Activated T-cell treated with anti-CD3 and anti-CD28 coated beads for 48 hours (primary cell): ENCODE measurements around the gene CHST8.

Experiments used
- DNase-seq: peaks from one replicate; pipeline ENCODE4 v3.0.0-alpha.2; 2020; ENCODE audit warnings: low read depth

Gene CHST8

GRCh38 chr19:33737681-33738371, 116.1 kb downstream of the CHST8 start:
- DNase-seq: no peak

GRCh38 chr19:33740811-33741396, 119.2 kb downstream of the CHST8 start:
- no peak for DNase-seq

GRCh38 chr19:33745297-33745696, 123.5 kb downstream of the CHST8 start:
- DNase-seq: no peak

GRCh38 chr19:33746159-33746558, 124.4 kb downstream of the CHST8 start:
- no peak for DNase-seq

GRCh38 chr19:33747273-33747672, 125.5 kb downstream of the CHST8 start:
- no peak for DNase-seq

GRCh38 chr19:33748231-33748630, 126.5 kb downstream of the CHST8 start:
- no peak for DNase-seq

- no peak for DNase-seq
Observed at GRCh38 chr19:33749016-33749415, 127.3 kb downstream of the CHST8 start.

- no peak for DNase-seq
Observed at GRCh38 chr19:33749619-33750175, 127.9 kb downstream of the CHST8 start.

- no peak for DNase-seq
Observed at GRCh38 chr19:33750587-33751435, 129.1 kb downstream of the CHST8 start.

- DNase-seq: no peak
Observed at GRCh38 chr19:33751436-33751770, 129.7 kb downstream of the CHST8 start.

GRCh38 chr19:33752018-33752800, 130.5 kb downstream of the CHST8 start:
- DNase-seq: no peak

- DNase-seq: no peak
Observed at GRCh38 chr19:33752945-33753344, 131.2 kb downstream of the CHST8 start.

GRCh38 chr19:33754361-33754760, 132.6 kb downstream of the CHST8 start:
- no peak for DNase-seq

GRCh38 chr19:33755099-33756035, 133.6 kb downstream of the CHST8 start:
- no peak for DNase-seq

- no peak for DNase-seq
Observed at GRCh38 chr19:33756177-33756576, 134.4 kb downstream of the CHST8 start.

- no peak for DNase-seq
Observed at GRCh38 chr19:33758541-33759013, 136.8 kb downstream of the CHST8 start.

- DNase-seq: no peak
Observed at GRCh38 chr19:33759356-33759755, 137.6 kb downstream of the CHST8 start.

- no peak for DNase-seq
Observed at GRCh38 chr19:33763633-33764371, 142.0 kb downstream of the CHST8 start.

- no peak for DNase-seq
Observed at GRCh38 chr19:33766623-33767022, 144.9 kb downstream of the CHST8 start.

GRCh38 chr19:33767898-33768413, 146.2 kb downstream of the CHST8 start:
- DNase-seq: peak; percentile 8
